Neural progenitor cell (in vitro differentiated cells): ENCODE measurements around the gene APOB. TPM values are rescaled to one million over a fixed set of nuclear protein-coding genes. Genes with fewer than 3 reads are reported as not detected.

Experiments
- DNase-seq: peaks from one replicate; pipeline ENCODE4 v3.0.0-alpha.2; 2016; ENCODE audit warnings: low spot score
- H2AFZ ChIP-seq: fragments of 200-600 bp; sonication (generic); replicated peaks from 2 replicates; pipeline ENCODE4 v1.6.1; 2016; ENCODE audit warnings: antibody characterized with exemption
- H3F3A ChIP-seq: fragments of 200-600 bp; sonication (generic); 2 replicates; pipeline ENCODE4 v1.6.1; 2016; ENCODE audit warnings: antibody characterized with exemption, low read depth
- H3K27ac ChIP-seq: fragments of 200-600 bp; sonication (generic); 2 replicates; pipeline ENCODE4 v1.5.1; 2016; ENCODE audit warnings: mild to moderate bottlenecking
- H3K27me3 ChIP-seq: fragments of 200-600 bp; sonication (generic); 2 replicates; pipeline ENCODE4 v1.6.1; 2016; ENCODE audit warnings: mild to moderate bottlenecking, moderate library complexity
- H3K36me3 ChIP-seq: fragments of 200-600 bp; sonication (generic); 2 replicates; pipeline ENCODE4 v1.5.1; 2016
- H3K4me1 ChIP-seq: fragments of 200-600 bp; sonication (generic); 2 replicates; pipeline ENCODE4 v1.6.1; 2016; ENCODE audit warnings: mixed run types
- H3K4me2 ChIP-seq: fragments of 200-600 bp; sonication (generic); 2 replicates; pipeline ENCODE4 v1.6.1; 2016
- H3K4me3 ChIP-seq: fragments of 200-600 bp; sonication (generic); 2 replicates; pipeline ENCODE4 v1.5.1; 2016
- H3K79me2 ChIP-seq: fragments of 200-600 bp; sonication (generic); 2 replicates; pipeline ENCODE4 v1.6.1; 2016; ENCODE audit warnings: low read depth
- H3K9ac ChIP-seq: fragments of 200-600 bp; sonication (generic); 2 replicates; pipeline ENCODE4 v1.6.1; 2016
- H3K9me3 ChIP-seq: fragments of 200-600 bp; sonication (generic); 2 replicates; pipeline ENCODE4 v1.5.1; 2016; ENCODE audit warnings: low read depth
- H4K20me1 ChIP-seq: fragments of 200-600 bp; sonication (generic); 2 replicates; pipeline ENCODE4 v1.6.1; 2016; ENCODE audit warnings: low read depth
- H3K27ac Mint-ChIP-seq: 3 replicates; pipeline ENCODE4 v1.8.0; 2021; ENCODE audit warnings: mixed read lengths
- H3K27me3 Mint-ChIP-seq: 2 replicates; pipeline ENCODE4 v1.8.0; 2022; ENCODE audit warnings: low read depth, mild to moderate bottlenecking, inconsistent platforms, moderate library complexity, mixed read lengths; ENCODE audit not compliant: insufficient read depth
- H3K36me3 Mint-ChIP-seq: 3 replicates; pipeline ENCODE4 v1.8.0; 2021; ENCODE audit warnings: mixed read lengths
- H3K4me1 Mint-ChIP-seq: 3 replicates; pipeline ENCODE4 v1.8.0; 2021; ENCODE audit warnings: mixed read lengths
- H3K4me3 Mint-ChIP-seq: 3 replicates; pipeline ENCODE4 v1.8.0; 2021; ENCODE audit warnings: mild to moderate bottlenecking, moderate library complexity, mixed read lengths
- H3K9me3 Mint-ChIP-seq: 3 replicates; pipeline ENCODE4 v1.8.0; 2020; ENCODE audit warnings: mixed read lengths
- CTCF ChIP-seq: fragments of 200-600 bp; sonication (generic); IDR thresholded peaks from 2 replicates; pipeline ENCODE4 v1.5.1; 2017; ENCODE audit warnings: antibody characterized with exemption, mild to moderate bottlenecking
- EZH2 ChIP-seq: fragments of 200-600 bp; sonication (generic); IDR thresholded peaks from 2 replicates; pipeline ENCODE4 v1.6.1; 2017; ENCODE audit warnings: antibody characterized with exemption, mild to moderate bottlenecking, moderate library complexity
- EZH2phosphoT487 ChIP-seq: fragments of 200-600 bp; sonication (generic); IDR thresholded peaks from 2 replicates; pipeline ENCODE4 v1.6.1; 2017; ENCODE audit warnings: antibody characterized with exemption
- total RNA-seq: library from RNA; depleted of rRNA; stranded (reverse); fragments of >200 nt; gene quantifications from 2 replicates; pipeline ENCODE4 v1.2.3, GENCODE V29; 2015; ENCODE audit warnings: low replicate concordance

Gene APOB
- total RNA-seq, 1 donor from 2014 or later, result 0.47 TPM

- no peaks in the 10 kb centered on the region for H3K27me3 ChIP-seq
- no peak for DNase-seq
- no peak overlapping the region for H3K9ac ChIP-seq
- Mint-ChIP-seq H3K9me3 (no peaks in the 10 kb centered on the region), H3K27me3 (peaks cover 4% of the 10 kb centered on the region), H3K4me3 (no peak overlapping the region), H3K27ac (no peak overlapping the region), H3K4me1 (no peaks in the 10 kb centered on the region), H3K36me3 (no peaks in the 10 kb centered on the region)
- H3K4me3 ChIP-seq, result no peak overlapping the region
- no peaks in the 10 kb centered on the region for H3F3A ChIP-seq
- no peaks in the 10 kb centered on the region for H3K9me3 ChIP-seq
- H3K27ac ChIP-seq, result no peak overlapping the region
- H3K36me3 ChIP-seq, result no peaks in the 10 kb centered on the region
- no peaks in the 10 kb centered on the region for H4K20me1 ChIP-seq
- no peak overlapping the region for H2AFZ ChIP-seq
- H3K79me2 ChIP-seq, result no peaks in the 10 kb centered on the region
- TF ChIP-seq EZH2, result no peak
- no peak for TF ChIP-seq CTCF
- TF ChIP-seq EZH2phosphoT487, result no peak
- no peak overlapping the region for H3K4me2 ChIP-seq
- no peaks in the 10 kb centered on the region for H3K4me1 ChIP-seq
Measured at GRCh38 chr2:21018290-21018689, 25.6 kb downstream of the APOB start.

- H3K27ac ChIP-seq, result no peak overlapping the region
- no peak overlapping the region for H2AFZ ChIP-seq
- H3K4me1 ChIP-seq, result no peaks in the 10 kb centered on the region
- H3K4me3 Mint-ChIP-seq, result no peak overlapping the region
- no peak overlapping the region for H3K4me3 ChIP-seq
- no peak overlapping the region for H3K9ac ChIP-seq
- TF ChIP-seq CTCF (no peak), EZH2 (no peak), EZH2phosphoT487 (no peak)
- H3K27me3 Mint-ChIP-seq, result peaks cover 2% of the 10 kb centered on the region
- no peaks in the 10 kb centered on the region for H3K36me3 Mint-ChIP-seq
- no peaks in the 10 kb centered on the region for H3K4me1 Mint-ChIP-seq
- no peak overlapping the region for H3K27ac Mint-ChIP-seq
- no peaks in the 10 kb centered on the region for H3K9me3 ChIP-seq
- no peaks in the 10 kb centered on the region for H3F3A ChIP-seq
- H3K9me3 Mint-ChIP-seq, result no peaks in the 10 kb centered on the region
- H3K79me2 ChIP-seq, result no peaks in the 10 kb centered on the region
- no peak for DNase-seq
- no peaks in the 10 kb centered on the region for H3K36me3 ChIP-seq
- H3K4me2 ChIP-seq, result no peak overlapping the region
- no peaks in the 10 kb centered on the region for H4K20me1 ChIP-seq
- H3K27me3 ChIP-seq, result no peaks in the 10 kb centered on the region
Measured at GRCh38 chr2:21017748-21018276, 26.1 kb downstream of the APOB start.

GRCh38 chr2:21015281-21015645, 28.6 kb downstream of the APOB start:
- Mint-ChIP-seq H3K4me3 (no peak overlapping the region), H3K9me3 (no peaks in the 10 kb centered on the region), H3K36me3 (no peaks in the 10 kb centered on the region), H3K27me3 (peaks cover 2% of the 10 kb centered on the region), H3K4me1 (no peaks in the 10 kb centered on the region), H3K27ac (no peak overlapping the region)
- H4K20me1 ChIP-seq, result no peaks in the 10 kb centered on the region
- no peak overlapping the region for H2AFZ ChIP-seq
- H3K27ac ChIP-seq, result no peak overlapping the region
- TF ChIP-seq CTCF (no peak), EZH2 (no peak), EZH2phosphoT487 (no peak)
- H3K9me3 ChIP-seq, result no peaks in the 10 kb centered on the region
- H3K9ac ChIP-seq, result no peak overlapping the region
- no peaks in the 10 kb centered on the region for H3K27me3 ChIP-seq
- H3F3A ChIP-seq, result no peaks in the 10 kb centered on the region
- DNase-seq, result no peak
- no peaks in the 10 kb centered on the region for H3K36me3 ChIP-seq
- no peaks in the 10 kb centered on the region for H3K4me1 ChIP-seq
- no peak overlapping the region for H3K4me2 ChIP-seq
- H3K79me2 ChIP-seq, result no peaks in the 10 kb centered on the region
- H3K4me3 ChIP-seq, result no peak overlapping the region
